Heart right ventricle (tissue), 16 donors: ENCODE measurements around the gene HTR3B. TPM values are rescaled to one million over a fixed set of nuclear protein-coding genes. Genes with fewer than 3 reads are reported as not detected.

Source experiments
- ATAC-seq, 8 donors: fragments of 200-7000 bp; cut with Tn5 transposase; one replicate each; pipeline ENCODE4 v1.9.1; 2020; ENCODE audit warnings: mild to moderate bottlenecking in 8 of 8, moderate library complexity in 8 of 8, moderate number of reproducible peaks in 1 of 8
- DNase-seq, 2 donors: peaks; one replicate each; pipeline ENCODE4 v3.0.0-alpha.2; 2020
- H3K27ac ChIP-seq, 10 donors: fragments of 200-600 bp; sonication (generic) in 2 of 10; one replicate each; pipeline versions ENCODE4 v1.5.0 to v1.8.0; 2020 to 2022; ENCODE audit warnings: mild to moderate bottlenecking in 3 of 10
- H3K27me3 ChIP-seq, 7 donors: fragments of 200-600 bp; one replicate each; pipeline ENCODE4 v1.8.0; 2021 to 2022; ENCODE audit warnings: mild to moderate bottlenecking in 2 of 7
- H3K36me3 ChIP-seq, 9 donors: fragments of 200-600 bp; sonication (generic) in 1 of 9; one replicate each; pipeline versions ENCODE4 v1.5.0 to v1.8.0; 2020 to 2022; ENCODE audit warnings: mild to moderate bottlenecking in 2 of 9
- H3K4me1 ChIP-seq, 9 donors: fragments of 200-600 bp; sonication (generic) in 1 of 9; one replicate each; pipeline versions ENCODE4 v1.5.0 to v1.8.0; 2020 to 2022; ENCODE audit warnings: mild to moderate bottlenecking in 4 of 9
- H3K4me3 ChIP-seq, 10 donors: fragments of 200-600 bp; sonication (generic) in 2 of 10; one replicate each; pipeline versions ENCODE4 v1.5.0 to v1.8.0; 2020 to 2022; ENCODE audit warnings: mild to moderate bottlenecking in 7 of 10, moderate library complexity in 2 of 10
- H3K9me3 ChIP-seq, 11 donors: fragments of 200-600 bp in 10 of 11; sonication (generic) in 2 of 11; one replicate each; pipeline versions ENCODE4 v1.5.0 to v1.8.0; 2013 to 2022; ENCODE audit warnings: mild to moderate bottlenecking in 2 of 11, control low read depth in 1 of 11, moderate library complexity in 1 of 11
- CTCF ChIP-seq, 9 donors: fragments of 200-600 bp; sonication (generic) in 2 of 9; IDR thresholded peaks; one replicate each; pipeline versions ENCODE4 v1.5.0 to v1.8.0; 2021 to 2022; ENCODE audit warnings: antibody characterized with exemption in 9 of 9, mild to moderate bottlenecking in 5 of 9, moderate library complexity in 1 of 9
- WGBS, 2 donors: extraction: QIAGEN DNeasy Blood & Tissue Kit; methylation state at CpG; one replicate each; pipeline ENCODE4 v1.1.7; 2013; ENCODE audit warnings: inconsistent platforms in 1 of 2; 5-methylcytosine and 5-hydroxymethylcytosine counted together
- intact Hi-C, 10 donors: fragments of 100-400 bp; cut with DNase I; formaldehyde crosslinking; loops; one replicate each; pipeline versions ENCODE4 v1.11.1 to v1.14.2; 2022
- polyA plus RNA-seq, 2 donors: library from polyadenylated mRNA; stranded (reverse); fragments of 200-250 nt; gene quantifications; one replicate each; pipeline ENCODE4 v1.2.3, GENCODE V29; 2013
- total RNA-seq, 10 donors: library from RNA; stranded (reverse); fragmentation: NEBNext Ultra II Directional in 3 of 10; extraction: Animal tissue kit (Norgen Biotek cat#: 25700) in 3 of 10; gene quantifications; one replicate each; pipeline versions ENCODE4 v1.2.1 to v1.2.4, GENCODE V29; 2021 to 2023
- donor health status: Arrhythmogenic right ventricular cardiomyopathy.
- donor health status: ischemic (EF 13 %, LVEDD 7.1; RV severe dilation, severe dysfunction).
- donor health status: healthy with polysubstance abuse.
- donor health status: DM: no; HTN: yes; CAD: no.
- donor health status: DM: no; HTN: no; CAD: no.
- donor health status: ischemic (EF 25% LVEDD 6.9; RV normal size, moderate dysfunction).
- donor health status: ischemic (EF 25% LVEDD 5.7; RV mildly dilated, moderate dysfunction).
- donor health status: healthy.
- donor health status: DM: yes; HTN: yes; CAD: no.
- donor health status: Ischemic cardiomyopathy.
- donor health status: ischemic (EF 35%, LVEDD 5.7; RV mildly dilated, moderate dysfunction).
- donor health status: nonischemic (EF 11% LVEDD 7.7; RV severe dilation, severe dysfunction).
- donor health status: DM: yes; HTN: yes; CAD: no.
- donor health status: PGD.
- donor health status: ischemic (EF 29% LVEDD 5.4; RV normal size, mild dysfunction).
- donor health status: nonischemic (EF 23%, LVEDD 6.1; RV moderate dilation, normal function).

The HTR3B gene
- total and polyA plus RNA-seq, 12 donors: not detected

- H3K4me3 ChIP-seq: no peak overlapping the region
- H3K36me3 ChIP-seq: no peaks in the 10 kb centered on the region
- H3K27ac ChIP-seq: no peak overlapping the region
- DNase-seq: no peak
- H3K4me1 ChIP-seq: peaks cover 0 to 20% (median 8%) of the 10 kb centered on the region in 9 donors
- intact Hi-C loops: loop anchor here (1.0 to 10.0 kb wide), 10 partner anchors 91 to 366 kb away; no protein-coding TSS in a partner anchor
- no peaks in the 10 kb centered on the region for H3K27me3 ChIP-seq
- TF ChIP-seq CTCF (IDR thresholded peaks at IDR 0.05): peak; percentile 35 to 85 (median 72)
- WGBS, 2 donors: 28 to 31% methylated on average over 10 of the region's 10 CpGs
- ATAC-seq: peak; percentile 38 to 81 (median 67)
- no peaks in the 10 kb centered on the region for H3K9me3 ChIP-seq
Observed at GRCh38 chr11:113896156-113896879, 8.3 kb upstream of the HTR3B start.

- DNase-seq (no peak), ATAC-seq (no peak)
- Histone ChIP-seq H3K4me1 (peaks cover 0 to 5% (median 0%) of the 10 kb centered on the region in 9 donors), H3K4me3 (no peak overlapping the region), H3K9me3 (no peaks in the 10 kb centered on the region), H3K27ac (no peak overlapping the region), H3K27me3 (peaks cover 0 to 4% (median 0%) of the 10 kb centered on the region in 7 donors), H3K36me3 (no peaks in the 10 kb centered on the region)
- 91 to 93% methylated on average over 2 of the region's 2 CpGs for WGBS, 2 donors
- TF ChIP-seq CTCF (IDR thresholded peaks at IDR 0.05): no peak
- intact Hi-C loops: no loop called here
Observed at GRCh38 chr11:113901141-113901540, 3.5 kb upstream of the HTR3B start.

- Histone ChIP-seq H3K27ac (no peak overlapping the region), H3K36me3 (no peaks in the 10 kb centered on the region), H3K4me3 (no peak overlapping the region), H3K9me3 (no peaks in the 10 kb centered on the region), H3K27me3 (peaks cover 0 to 36% (median 3%) of the 10 kb centered on the region in 7 donors), H3K4me1 (peaks cover 0 to 4% (median 0%) of the 10 kb centered on the region in 9 donors)
- peak in 2 of 9 donors; percentile 12 to 21 for TF ChIP-seq CTCF (IDR thresholded peaks at IDR 0.05)
- ATAC-seq (peak in 1 of 8 donors; percentile 50), DNase-seq (no peak)
- 75 to 82% methylated on average over 4 of the region's 4 CpGs for WGBS, 2 donors
- intact Hi-C loops: no loop called here
Observed at GRCh38 chr11:113906038-113906437, 1.4 kb downstream of the HTR3B start.

GRCh38 chr11:113906516-113906915, 1.9 kb downstream of the HTR3B start:
- ATAC-seq: peak in 3 of 8 donors; percentile 39 to 78 (median 78)
- no peak for TF ChIP-seq CTCF (IDR thresholded peaks at IDR 0.05)
- Histone ChIP-seq H3K4me1 (peaks cover 0 to 4% (median 0%) of the 10 kb centered on the region in 9 donors), H3K4me3 (no peak overlapping the region), H3K9me3 (no peaks in the 10 kb centered on the region), H3K27ac (no peak overlapping the region), H3K36me3 (no peaks in the 10 kb centered on the region), H3K27me3 (peaks cover 0 to 36% (median 3%) of the 10 kb centered on the region in 7 donors)
- 53 to 56% methylated on average over 2 of the region's 2 CpGs for WGBS, 2 donors
- intact Hi-C loops: no loop called here
- no peak for DNase-seq
